GM21381 (cell line): Measurements from ENCODE around the gene IQGAP2.

Source experiments
- ATAC-seq: cut with Tn5 transposase; IDR thresholded peaks from one replicate; pipeline ENCODE4 v1.9.1; 2021; ENCODE audit warnings: mild to moderate bottlenecking, moderate library complexity; ENCODE audit not compliant: unreplicated experiment

Gene IQGAP2

DNA sequence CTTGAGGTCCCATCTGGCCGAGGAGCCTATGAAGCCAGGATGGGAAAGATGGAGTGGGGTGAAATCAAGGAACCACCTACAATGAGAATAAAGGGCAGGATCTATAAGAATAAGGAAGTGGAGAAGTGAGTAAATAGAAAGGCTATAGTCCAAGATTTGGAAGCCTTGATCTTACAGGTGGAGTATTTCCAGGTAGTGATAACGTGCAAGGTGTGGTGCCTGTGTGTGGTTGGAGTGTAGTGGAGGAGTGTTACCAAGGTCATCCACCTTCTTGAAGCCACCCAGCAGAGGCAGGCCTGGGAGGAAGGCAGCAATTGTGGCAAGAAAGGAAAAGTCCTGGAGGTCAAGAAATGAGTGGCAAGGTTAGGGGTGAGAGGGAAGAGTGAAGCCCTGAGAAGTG lies 72.9 kb downstream of the IQGAP2 start:
- ATAC-seq = no peak

DNA sequence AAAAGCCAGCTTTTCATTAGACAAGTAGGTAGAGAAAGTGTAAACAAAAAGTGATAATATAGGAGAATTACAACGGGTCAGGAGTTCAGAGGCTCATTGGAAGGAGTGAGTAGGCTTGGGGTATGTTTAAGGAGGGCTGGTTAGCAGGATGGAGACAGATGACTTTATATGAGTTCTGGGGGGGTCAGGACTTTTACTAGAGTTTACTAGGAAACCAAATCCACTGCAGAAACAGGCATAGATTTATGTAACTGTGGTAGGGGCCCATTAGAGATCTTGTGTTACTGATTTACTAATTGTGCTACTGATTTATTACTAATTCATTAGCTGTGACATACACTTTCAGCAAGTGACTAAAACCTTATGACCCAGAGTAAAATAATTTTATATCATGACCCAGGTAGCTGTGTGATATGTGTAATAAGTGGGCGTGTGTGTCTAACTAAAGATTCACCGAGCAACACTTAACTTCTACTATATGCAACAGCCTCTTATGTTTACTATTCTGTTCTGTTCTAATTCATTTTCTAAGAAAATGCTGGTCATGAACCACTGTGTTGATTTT lies 73.5 kb downstream of the IQGAP2 start:
- ATAC-seq = no peak

DNA sequence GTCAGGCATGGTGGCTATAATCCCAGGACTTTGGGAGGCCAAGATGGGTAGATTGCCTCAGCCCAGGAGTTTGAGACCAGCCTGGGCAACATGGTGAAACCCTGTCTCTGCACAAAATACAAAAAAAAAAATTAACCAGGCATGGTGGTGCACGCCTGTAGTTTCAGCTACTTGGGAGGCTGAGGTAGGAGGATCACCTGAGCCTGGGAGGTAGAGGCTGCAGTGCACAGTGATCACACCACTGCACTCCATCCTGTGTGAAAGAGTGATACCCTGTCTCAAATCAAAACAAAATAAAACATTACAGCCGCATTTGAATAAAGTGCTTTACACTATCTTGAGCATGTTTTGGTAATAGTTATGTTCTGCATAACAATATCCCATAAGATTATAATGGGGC lies 74.0 kb downstream of the IQGAP2 start:
- ATAC-seq = no peak

DNA sequence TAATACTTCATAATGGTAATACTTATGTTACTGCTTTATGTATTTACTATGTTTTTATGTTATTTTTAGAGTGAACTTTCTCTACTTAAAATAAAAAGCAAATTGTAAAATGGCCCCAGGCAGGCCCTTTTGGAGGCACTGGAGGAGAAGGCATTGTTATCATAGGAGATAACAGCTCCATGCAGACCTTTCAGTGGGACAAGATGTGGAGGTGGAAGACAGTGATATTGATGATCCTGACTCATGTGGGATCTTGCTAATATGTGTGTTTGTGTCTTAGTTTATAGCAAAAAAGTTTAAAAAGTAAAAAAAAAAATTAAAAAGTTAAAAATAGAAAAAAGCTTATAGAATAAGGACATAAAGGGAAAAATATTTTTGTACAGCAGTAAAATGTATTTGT lies 74.5 kb downstream of the IQGAP2 start:
- ATAC-seq = no peak

DNA sequence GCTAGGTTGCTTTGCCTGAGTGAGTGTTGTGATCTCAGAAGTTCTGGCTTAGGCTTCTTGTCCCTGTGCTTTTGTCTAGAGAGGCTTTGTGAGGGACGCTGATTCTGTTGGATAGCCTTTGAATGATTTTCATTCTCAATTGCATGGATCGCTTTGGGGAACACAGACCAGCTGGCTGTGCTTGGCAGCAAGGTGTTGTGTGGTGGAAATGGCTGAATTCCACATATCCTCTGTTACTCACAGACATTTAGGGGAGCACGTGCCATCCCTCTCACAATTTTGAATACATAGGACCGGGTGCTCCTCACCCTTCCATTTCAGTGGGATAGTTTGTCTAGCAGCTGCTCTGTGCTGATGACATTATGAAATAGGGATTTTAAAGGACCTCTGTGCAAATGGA lies 76.2 kb downstream of the IQGAP2 start:
- no peak for ATAC-seq

DNA sequence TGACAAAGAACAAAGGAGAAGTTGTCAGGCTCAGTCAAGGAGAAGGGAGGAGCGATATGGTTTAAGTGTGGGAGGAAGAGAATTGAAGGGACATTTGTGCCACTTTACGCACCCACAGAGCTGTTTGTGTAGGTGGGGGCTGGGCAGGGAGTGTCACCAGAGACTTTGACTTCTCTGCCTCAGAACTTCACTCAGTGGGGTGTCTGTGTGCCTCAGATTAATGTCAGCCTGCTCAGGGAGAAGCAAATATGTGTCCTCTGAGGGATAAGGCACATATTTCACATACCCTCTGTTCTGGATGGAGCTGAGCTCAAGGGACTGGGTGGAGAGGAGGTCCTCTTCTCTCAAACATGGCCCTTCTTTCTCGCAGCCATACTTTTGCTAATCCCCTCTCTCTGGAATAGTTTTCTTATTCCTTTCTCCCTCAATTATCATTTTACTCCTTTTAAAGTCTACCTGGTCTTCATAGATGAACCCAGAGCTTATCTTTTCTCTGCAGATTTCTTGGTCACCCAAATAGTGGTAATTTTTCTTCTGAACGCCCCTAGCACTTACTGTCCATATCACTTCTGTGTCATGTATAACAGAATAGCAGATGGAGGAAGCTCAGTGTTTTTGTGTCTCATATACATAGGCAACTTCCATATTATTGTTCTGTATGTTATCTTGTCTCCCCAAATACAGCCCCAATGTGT lies 77.0 kb downstream of the IQGAP2 start:
- ATAC-seq = no peak

DNA sequence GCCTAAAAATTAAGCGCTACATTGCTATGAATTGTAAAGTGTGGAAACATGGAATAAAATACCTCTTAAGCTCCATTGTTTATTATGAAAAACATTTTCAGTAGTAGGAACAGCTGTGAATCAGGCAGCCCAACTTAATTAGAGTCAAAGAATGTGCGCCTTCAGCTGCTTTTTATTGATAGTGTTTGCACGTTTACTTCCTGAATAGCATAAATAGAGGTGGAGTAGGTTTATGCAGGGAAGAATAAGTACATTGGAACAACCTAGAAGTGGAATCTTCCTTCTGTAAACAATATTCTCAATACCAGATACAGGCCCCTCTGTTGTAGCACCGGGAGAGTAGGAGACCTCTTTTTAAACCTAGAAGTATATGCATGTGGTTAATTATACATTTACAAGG lies 79.9 kb downstream of the IQGAP2 start:
- ATAC-seq = no peak

DNA sequence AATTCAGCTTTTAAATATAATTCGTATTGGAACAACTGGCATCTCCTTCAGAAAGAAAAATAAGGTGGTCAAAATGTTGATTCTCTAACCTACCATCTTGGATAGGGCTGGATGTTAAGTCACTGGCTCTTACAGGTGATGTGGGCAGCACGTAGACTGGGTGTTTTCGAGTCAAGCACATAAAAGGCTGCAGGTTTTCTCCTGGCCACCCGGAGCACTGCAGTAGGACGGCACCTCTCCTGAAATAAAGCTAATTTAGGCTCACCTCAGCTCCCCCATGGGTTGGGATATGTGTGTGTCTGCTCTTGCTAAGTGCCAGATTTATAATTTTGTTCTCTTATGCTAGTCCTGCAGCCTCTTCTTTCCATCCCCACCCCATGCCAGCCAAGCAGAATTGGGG lies 80.3 kb downstream of the IQGAP2 start:
- no peak for ATAC-seq

DNA sequence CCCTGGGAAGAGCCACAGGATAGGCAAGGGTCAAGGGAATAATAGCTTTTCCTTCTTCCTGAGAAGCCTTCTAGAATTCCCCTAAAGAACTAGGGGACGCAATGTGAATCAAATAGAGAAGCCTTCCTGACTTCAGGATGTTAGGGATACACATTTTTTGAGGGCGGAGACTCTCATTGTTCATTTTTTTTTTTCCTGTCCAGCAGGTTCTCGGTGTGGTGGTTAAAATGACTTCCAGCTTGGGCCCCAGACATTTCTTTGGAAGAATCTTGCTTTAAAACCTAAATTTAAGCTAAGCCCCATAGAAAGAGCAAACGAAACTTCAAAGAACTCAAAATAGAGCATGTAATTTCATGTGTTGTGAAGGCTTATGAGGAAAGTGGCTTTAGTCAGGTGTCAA lies 80.8 kb downstream of the IQGAP2 start:
- no peak for ATAC-seq

DNA sequence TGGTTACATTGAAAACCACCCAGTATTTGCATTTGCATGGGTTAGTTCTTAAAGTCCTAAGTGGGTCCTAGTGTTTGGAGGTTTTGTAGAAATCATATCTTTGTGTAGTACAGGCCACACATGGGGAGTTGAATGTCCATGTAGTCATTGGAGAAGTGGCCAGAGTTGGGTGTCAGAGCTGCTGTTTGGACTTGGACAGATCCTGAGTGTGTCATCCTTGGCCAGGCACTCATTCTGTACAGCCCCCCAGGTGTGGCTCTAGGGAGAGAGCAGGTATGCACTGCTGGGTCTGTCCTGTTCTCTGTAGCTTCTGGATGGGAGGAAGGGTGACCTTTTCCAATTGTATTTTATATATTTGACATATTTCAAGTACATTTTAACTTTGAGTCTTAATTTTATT lies 82.4 kb downstream of the IQGAP2 start:
- no peak for ATAC-seq

DNA sequence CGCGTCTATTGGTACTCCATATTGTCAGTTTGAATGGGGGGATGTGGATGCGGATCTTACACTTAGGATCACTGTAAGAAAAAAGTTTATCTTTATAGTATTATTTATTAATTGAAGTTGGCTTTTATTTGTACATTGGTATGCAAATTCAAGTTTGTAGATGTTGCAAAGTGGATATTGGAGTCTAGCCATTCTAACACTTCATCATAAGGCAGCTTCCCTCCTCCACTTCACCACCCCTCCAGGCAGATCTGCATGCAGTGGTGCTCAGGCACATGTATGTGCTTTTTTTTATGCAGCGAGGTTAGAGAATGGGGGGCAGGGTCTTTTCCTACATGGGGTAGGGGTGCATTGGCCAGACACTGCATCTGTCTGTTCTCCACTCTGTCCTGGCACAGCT lies 84.3 kb downstream of the IQGAP2 start:
- no peak for ATAC-seq

DNA sequence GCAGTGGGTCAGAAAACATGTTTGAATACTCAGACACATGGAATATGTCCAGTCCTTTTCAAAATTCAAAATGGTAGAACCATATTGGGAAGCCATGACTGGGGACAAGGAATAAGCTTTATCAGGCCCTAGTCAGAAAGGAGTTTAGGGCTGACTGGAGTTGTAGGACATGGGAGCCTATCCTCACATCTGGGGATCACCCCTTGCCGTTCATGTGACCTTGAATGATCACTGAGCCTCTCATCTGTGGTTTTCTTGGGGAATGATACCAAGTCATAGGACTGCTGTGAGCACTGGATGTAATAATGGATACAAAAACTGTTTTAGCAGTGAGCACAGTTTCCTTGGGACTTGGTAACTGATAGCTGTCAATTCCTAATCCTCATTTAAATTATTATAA lies 84.7 kb downstream of the IQGAP2 start:
- no peak for ATAC-seq

DNA sequence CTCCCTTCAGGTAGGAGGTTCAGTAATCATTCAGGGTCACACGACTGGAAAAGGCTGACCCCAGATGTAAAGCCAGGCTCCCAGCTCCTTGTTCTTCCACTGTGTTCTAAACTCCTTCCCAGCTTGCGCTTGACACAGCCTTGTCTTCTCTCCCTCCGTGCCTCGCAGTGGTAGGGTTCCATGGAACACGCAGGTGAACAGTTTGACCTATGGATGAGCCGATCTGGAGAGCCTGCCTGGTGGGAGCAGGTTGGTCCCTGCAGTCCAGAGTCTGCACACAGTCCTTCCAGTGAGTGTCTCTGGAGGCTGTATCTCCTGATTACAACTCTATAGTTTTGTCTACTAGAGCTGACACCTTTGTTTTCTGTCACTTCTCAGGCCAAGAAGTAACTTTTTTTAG lies 85.9 kb downstream of the IQGAP2 start:
- no peak for ATAC-seq

DNA sequence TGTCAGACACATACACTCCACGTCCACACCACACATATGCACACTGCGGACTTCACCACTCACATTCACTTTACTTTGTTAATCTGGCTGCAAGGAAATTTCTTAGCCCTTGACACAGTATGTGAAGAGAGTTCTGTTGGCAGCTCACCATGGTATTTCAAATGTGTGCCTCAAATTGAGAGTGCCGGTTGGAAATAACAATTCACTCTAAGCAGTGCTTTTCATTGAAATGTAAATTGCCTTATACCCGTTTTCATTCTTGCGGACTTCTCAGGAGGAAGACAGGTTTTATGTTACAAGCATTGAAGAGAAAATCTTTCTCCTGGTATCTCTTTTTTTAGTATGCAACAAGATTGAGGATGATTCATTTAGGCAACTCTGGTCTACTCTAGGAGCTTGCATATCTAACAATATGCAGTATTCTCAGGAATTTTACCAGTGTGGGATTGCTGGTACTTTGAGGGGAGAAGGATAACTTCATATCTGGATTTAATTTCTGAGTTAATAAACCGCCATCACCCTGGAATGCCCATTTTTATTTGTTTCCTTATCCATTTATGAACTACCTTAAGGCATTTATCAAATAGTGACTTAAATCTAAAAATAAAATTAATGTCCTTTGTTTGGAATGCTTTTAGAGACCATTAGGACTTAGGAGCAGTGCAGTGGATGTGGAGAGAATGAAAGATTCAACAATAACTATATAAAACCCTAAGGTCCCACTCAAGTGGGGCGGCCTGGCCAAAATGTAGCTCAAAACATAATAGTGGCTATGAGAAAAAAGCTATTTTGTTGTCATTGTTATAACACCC lies 87.0 kb downstream of the IQGAP2 start:
- ATAC-seq = no peak

DNA sequence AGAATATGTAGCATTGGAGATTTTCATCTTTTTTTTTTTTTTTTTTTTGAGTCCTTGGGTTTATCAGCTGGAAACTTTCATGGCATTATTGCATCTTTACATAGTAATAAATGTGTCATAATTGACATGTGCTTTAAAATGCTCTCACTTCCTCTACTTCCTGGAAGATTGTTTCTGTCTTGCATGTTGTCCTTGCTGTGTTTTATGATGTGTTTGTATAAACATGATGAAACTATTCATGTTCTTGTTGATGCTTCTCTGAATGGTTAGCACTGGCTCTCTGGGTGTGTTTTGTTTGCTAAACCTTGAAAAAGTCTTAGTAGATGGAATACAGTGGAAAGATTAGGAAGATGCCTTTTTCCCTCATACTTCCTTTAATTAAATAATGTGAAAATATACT lies 87.9 kb downstream of the IQGAP2 start:
- no peak for ATAC-seq

DNA sequence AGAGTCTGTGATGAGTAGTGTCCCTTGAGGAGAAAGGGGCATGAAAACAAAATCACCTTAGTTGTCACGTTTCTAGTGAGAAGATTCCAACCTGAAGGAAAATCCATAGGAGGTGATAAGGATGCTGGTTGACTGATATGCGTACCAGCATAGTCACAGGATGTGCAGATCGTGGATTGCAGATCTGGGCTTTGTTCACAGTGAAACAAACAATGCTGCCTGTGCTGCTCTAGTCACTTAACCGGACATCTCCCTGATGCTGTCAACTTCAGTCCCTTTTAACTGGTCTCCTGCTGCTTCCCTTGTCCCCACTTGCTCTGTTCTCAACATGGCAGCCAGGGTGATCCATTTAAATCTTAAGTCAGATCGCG lies 89.7 kb downstream of the IQGAP2 start:
- no peak for ATAC-seq

DNA sequence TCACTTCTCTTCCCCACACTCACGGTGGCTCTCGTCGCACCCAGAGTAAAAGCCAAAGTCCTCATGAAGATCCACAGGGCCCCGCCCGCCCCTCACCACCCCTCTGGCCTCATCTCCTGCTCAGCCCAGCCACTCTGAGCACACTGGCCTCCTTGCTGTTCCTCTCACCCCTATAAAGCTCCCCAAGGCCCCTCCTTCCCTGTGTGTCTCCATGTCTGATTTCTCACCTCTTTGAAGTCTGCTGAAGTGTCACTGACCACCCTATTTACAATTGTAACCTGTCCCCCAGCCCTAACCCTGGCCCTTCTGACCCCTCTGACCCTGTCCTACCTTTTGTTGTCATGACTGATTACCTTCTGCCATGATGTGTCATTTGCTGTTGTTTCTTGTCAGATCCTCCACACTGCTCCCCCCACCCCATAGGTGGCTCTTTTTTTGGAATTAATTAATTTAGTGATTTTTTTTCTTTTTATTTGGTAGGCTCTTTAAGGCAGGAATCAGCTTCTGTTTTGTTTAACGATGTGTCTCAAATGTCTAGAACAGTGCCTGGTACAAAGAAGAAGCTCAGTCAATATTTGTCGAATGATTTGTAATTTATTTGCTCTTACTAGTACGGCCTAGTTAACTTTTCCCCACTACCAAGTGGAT lies 90.2 kb downstream of the IQGAP2 start:
- no peak for ATAC-seq

DNA sequence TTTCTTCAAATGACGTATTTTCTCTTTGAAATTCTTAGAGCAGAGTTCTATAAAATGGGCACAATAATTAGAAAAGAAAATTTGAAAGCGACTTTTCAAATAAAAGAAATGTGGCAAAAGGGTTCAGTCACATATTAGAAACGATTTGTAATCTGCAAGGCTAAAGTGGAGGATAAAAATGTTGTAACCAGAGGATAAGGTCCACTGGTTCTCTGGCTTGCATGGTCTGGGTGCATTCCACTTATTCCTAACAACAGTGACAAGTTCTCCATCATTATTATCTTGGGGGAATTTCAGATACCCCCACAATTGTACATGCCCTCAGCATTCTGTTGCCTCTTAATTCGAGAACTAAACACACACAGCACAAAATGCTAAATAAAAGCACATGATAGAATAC lies 91.1 kb downstream of the IQGAP2 start:
- no peak for ATAC-seq

DNA sequence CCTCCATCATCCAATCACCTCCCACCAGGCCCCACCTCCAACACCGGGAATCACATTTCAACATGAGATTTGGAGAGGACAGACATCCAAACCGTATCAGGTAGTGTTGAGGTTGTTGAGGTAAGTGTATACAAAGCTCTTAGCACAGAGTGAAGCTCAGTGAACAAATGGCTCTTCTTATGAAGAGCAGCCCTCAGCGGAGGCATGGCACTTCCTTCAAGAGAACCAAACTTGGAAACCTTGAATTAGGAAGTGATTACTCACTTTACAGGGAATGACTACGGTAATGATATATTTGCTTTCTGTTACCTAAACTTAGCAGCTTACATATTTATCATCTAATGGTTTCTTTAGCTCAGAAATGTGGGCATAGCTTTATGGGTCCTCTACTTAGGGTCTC lies 92.8 kb downstream of the IQGAP2 start:
- ATAC-seq = no peak

DNA sequence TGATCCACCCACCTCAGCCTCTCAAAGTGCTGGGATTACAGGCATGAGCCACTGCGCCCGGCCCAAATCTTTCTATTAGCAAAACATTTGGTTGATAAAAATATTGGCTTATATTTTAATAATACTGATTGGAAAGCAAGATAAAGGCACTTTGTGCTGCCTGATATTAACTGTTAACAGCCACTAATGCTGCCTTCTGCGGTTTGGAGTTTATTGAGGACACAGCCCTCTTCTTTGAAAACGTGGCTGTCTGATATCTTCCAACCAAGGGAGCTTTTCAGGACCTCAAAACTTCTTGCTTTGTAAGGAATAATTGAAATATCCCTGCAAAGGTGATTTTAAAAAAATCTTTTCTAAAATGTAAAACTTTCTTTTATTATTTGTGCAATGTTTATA lies 94.0 kb downstream of the IQGAP2 start:
- ATAC-seq = no peak

DNA sequence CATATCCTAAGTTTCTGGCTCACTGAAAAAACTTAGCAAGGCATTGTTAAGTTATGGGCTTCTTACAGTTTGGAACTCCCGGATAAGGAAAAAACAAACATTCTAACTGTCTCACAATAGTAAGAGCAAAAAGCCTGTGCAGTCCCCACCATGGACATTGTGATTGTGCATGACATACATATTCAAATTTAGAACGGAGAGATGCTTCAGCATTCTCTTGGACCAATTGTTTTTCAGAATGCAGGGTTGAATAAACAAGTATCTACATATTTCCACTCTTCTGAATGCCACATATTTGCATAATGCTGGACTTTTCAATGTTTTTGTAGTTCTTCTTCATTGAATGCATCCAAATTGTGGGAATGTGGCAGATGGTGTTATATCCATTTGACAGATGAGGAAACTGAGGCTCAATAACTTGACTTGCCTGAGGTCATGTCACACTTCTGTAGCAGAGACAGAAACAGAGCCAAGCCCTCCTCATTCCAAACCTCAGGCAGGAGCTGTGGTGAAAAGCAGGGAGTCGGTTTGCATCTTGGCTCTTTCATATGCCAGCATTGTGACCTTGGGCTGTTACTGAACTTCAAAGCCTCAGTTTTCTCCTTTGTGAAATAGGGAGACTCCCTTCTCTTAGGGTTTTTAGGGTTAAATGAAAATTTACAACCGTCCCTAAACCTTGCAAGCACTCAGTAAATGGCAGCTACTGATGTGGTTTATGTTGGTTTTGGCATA lies 95.1 kb downstream of the IQGAP2 start:
- ATAC-seq = no peak
